Epithelial cell of esophagus (primary cell): Measurements from ENCODE around the gene CHGA.

ENCODE experiments used
- DNase-seq: peaks from one replicate; pipeline ENCODE4 v3.0.0; 2010; ENCODE audit warnings: low read depth
- H3K4me3 ChIP-seq: 2 replicates; pipeline ENCODE4 v1.5.1; 2011; ENCODE audit warnings: mild to moderate bottlenecking, low read length, control low read depth
- CTCF ChIP-seq: IDR thresholded peaks from 2 replicates; pipeline ENCODE4 v1.5.1; 2011; ENCODE audit warnings: low read depth, mild to moderate bottlenecking, low read length, control low read depth, inconsistent platforms; ENCODE audit not compliant: insufficient read depth; ENCODE audit errors: missing control alignments

The CHGA gene

GRCh38 chr14:92943855-92944570 is 21.1 kb downstream of the CHGA start:
- no peak for DNase-seq
- TF ChIP-seq CTCF, result no peak
- no peak overlapping the region for H3K4me3 ChIP-seq

- TF ChIP-seq CTCF, result no peak
- no peak for DNase-seq
Observed at GRCh38 chr14:92944976-92945375, 22.0 kb downstream of the CHGA start.

GRCh38 chr14:92945544-92945943 is 22.6 kb downstream of the CHGA start:
- DNase-seq, result no peak
- H3K4me3 ChIP-seq, result no peak overlapping the region
- TF ChIP-seq CTCF, result no peak

More at GRCh38 chr14:92944976-92945375, 22.0 kb downstream of the CHGA start:
- no peak overlapping the region for H3K4me3 ChIP-seq

- DNase-seq, result peak; percentile 75
- H3K4me3 ChIP-seq, result no peak overlapping the region
- no peak for TF ChIP-seq CTCF
Observed at GRCh38 chr14:92945959-92946846, 23.3 kb downstream of the CHGA start.

- TF ChIP-seq CTCF, result no peak
- H3K4me3 ChIP-seq, result no peak overlapping the region
- no peak for DNase-seq
Observed at GRCh38 chr14:92946847-92947545, 24.0 kb downstream of the CHGA start.

GRCh38 chr14:92948647-92949046 is 25.7 kb downstream of the CHGA start:
- DNase-seq, result no peak
- no peak for TF ChIP-seq CTCF
- no peak overlapping the region for H3K4me3 ChIP-seq
